Measurements from ENCODE around the gene PSTPIP2. TPM values are rescaled to one million over a fixed set of nuclear protein-coding genes. Genes with fewer than 3 reads are reported as not detected.

The PSTPIP2 gene
- total and polyA plus RNA-seq, 5 experiments from 2014 or later: 6.6 to 17.2 (median 10.9) TPM

DNA sequence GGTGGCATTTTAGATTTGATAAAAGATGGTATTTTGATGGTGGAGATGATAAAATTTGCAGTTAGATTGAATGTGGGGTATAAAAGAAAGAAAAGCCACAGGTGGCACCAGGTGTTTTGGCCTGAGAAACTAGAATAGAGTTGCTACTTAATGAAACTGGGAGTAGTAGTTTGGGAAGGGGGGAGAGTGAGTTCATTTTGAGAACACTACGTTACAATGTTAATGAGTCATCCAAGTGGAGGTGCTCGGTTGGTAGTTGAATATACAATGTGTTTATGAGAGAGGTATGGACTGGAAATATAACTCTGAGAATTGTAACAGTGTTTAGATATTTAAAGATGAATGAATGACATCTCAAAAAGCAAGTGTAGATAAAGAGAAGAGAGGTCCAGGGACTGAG, 131.3 kb downstream of the PSTPIP2 start:
- POLR2A ChIA-PET: no interaction called here
- no peaks in the 10 kb centered on the region for H3K27me3 Mint-ChIP-seq
- DNase-seq: no peak
- H3K4me3 Mint-ChIP-seq: no peak overlapping the region
- no peak overlapping the region for H3K27ac Mint-ChIP-seq
- H3K4me1 Mint-ChIP-seq: peaks cover 14 to 19% (median 16%) of the 10 kb centered on the region in 4 donors
- H3K9me3 Mint-ChIP-seq: no peaks in the 10 kb centered on the region
- ATAC-seq: no peak
- H3K36me3 Mint-ChIP-seq: peaks cover 26 to 92% (median 50%) of the 10 kb centered on the region in 3 donors

- DNase-seq (no peak), ATAC-seq (no peak)
- Mint-ChIP-seq H3K4me1 (peaks cover 14 to 19% (median 16%) of the 10 kb centered on the region in 4 donors), H3K9me3 (no peaks in the 10 kb centered on the region), H3K36me3 (peaks cover 26 to 89% (median 39%) of the 10 kb centered on the region in 3 donors), H3K27me3 (no peaks in the 10 kb centered on the region), H3K4me3 (no peak overlapping the region), H3K27ac (peak overlapping the region in 1 of 10 donors; percentile 39)
- POLR2A ChIA-PET: no interaction called here
Observed at GRCh38 chr18:45939236-45939635, 132.8 kb downstream of the PSTPIP2 start.

DNA sequence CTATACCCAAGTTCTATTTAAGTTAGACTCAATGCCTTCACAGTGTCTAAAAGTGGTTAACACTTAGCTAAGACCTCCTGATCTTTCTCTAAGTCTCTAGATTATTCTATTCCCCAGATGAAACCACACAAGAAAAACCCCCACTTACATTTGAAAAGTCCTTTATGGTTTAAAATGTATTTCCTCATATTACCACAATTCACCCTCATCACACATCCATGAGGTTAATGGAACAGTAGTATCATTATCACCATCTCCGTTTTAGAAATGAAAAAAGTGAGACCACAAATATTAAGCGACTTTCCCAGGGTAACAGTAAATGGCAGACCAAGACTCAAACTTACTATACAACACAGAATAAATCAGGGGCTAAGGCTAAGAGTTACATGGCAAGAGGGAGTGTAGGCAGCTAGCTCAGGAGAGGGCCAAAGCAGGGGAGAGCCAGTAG, 133.5 kb downstream of the PSTPIP2 start:
- Mint-ChIP-seq H3K9me3 (no peaks in the 10 kb centered on the region), H3K4me3 (peak overlapping the region in 2 of 10 donors; percentile 2 to 43), H3K4me1 (peaks cover 14 to 19% (median 16%) of the 10 kb centered on the region in 4 donors), H3K27ac (peak overlapping the region in 7 of 10 donors; percentile 1 to 61 (median 5)), H3K27me3 (no peaks in the 10 kb centered on the region), H3K36me3 (peaks cover 21 to 87% (median 37%) of the 10 kb centered on the region in 3 donors)
- POLR2A ChIA-PET: no interaction called here
- ATAC-seq (peak in 1 of 2 donors; percentile 53), DNase-seq (peak in 2 of 10 donors; percentile 17 to 51)

- Mint-ChIP-seq H3K27ac (peak overlapping the region in 1 of 10 donors; percentile 50), H3K36me3 (peaks cover 13 to 85% (median 22%) of the 10 kb centered on the region in 3 donors), H3K4me3 (no peak overlapping the region), H3K27me3 (no peaks in the 10 kb centered on the region), H3K4me1 (peaks cover 14 to 25% (median 17%) of the 10 kb centered on the region in 4 donors), H3K9me3 (no peaks in the 10 kb centered on the region)
- no peak for ATAC-seq
- POLR2A ChIA-PET: no interaction called here
- DNase-seq: no peak
Observed at GRCh38 chr18:45935591-45936335, 136.3 kb downstream of the PSTPIP2 start.

Other genes with a start within 250 kb of the PSTPIP2 start
- gene SIGLEC15, start 246.6 kb downstream of the PSTPIP2 start, total RNA-seq: not detected
- gene SIGLEC15, start 246.6 kb downstream of the PSTPIP2 start, polyA plus RNA-seq: not detected
- gene EPG5, start 104.9 kb downstream of the PSTPIP2 start, total RNA-seq: 10 to 100 TPM; 49.0 to 53.5 TPM
- 1 to 10 TPM; 2.8 to 4.7 (median 3.8) TPM for gene EPG5, start 104.9 kb downstream of the PSTPIP2 start, polyA plus RNA-seq
- gene ATP5F1A, start 26.0 kb upstream of the PSTPIP2 start, total RNA-seq: 100 to 1,000 TPM; 277 to 284 TPM
- 100 to 1,000 TPM; 496 to 502 (median 498) TPM for gene ATP5F1A, start 26.0 kb upstream of the PSTPIP2 start, polyA plus RNA-seq
- gene HAUS1, start 32.1 kb upstream of the PSTPIP2 start, total RNA-seq: 10 to 100 TPM; 19.8 to 20.7 TPM
- 10 to 100 TPM; 35.1 to 48.4 (median 46.0) TPM for gene HAUS1, start 32.1 kb upstream of the PSTPIP2 start, polyA plus RNA-seq

All from naive thymus-derived CD8-positive, alpha-beta T cell (primary cell).